ENCODE measurements around the gene PALMD.

Gene PALMD

GRCh38 chr1:99635664-99636063, 10.2 kb upstream of the PALMD start:
- no peak for TF ChIP-seq CTCF (IDR thresholded peaks at IDR 0.05; ENCODE audit: borderline replicate concordance, insufficient read depth, low read depth, low read length)
- no peak overlapping the region for H3K4me3 ChIP-seq (ENCODE audit: low read depth, low read length)

GRCh38 chr1:99636647-99637175, 9.2 kb upstream of the PALMD start:
- H3K4me3 ChIP-seq (ENCODE audit: low read depth, low read length) = no peak overlapping the region
- TF ChIP-seq CTCF (IDR thresholded peaks at IDR 0.05; ENCODE audit: borderline replicate concordance, insufficient read depth, low read depth, low read length) = no peak

- no peak overlapping the region for H3K4me3 ChIP-seq (ENCODE audit: low read depth, low read length)
- no peak for TF ChIP-seq CTCF (IDR thresholded peaks at IDR 0.05; ENCODE audit: borderline replicate concordance, insufficient read depth, low read depth, low read length)
Observed at GRCh38 chr1:99638853-99639252, 7.1 kb upstream of the PALMD start.

GRCh38 chr1:99639408-99639807, 6.5 kb upstream of the PALMD start:
- TF ChIP-seq CTCF (IDR thresholded peaks at IDR 0.05; ENCODE audit: borderline replicate concordance, insufficient read depth, low read depth, low read length) = no peak
- H3K4me3 ChIP-seq (ENCODE audit: low read depth, low read length) = no peak overlapping the region

- TF ChIP-seq CTCF (IDR thresholded peaks at IDR 0.05; ENCODE audit: borderline replicate concordance, insufficient read depth, low read depth, low read length) = no peak
- H3K4me3 ChIP-seq (ENCODE audit: low read depth, low read length) = no peak overlapping the region
Observed at GRCh38 chr1:99639945-99640344, 6.0 kb upstream of the PALMD start.

GRCh38 chr1:99640672-99641071, 5.2 kb upstream of the PALMD start:
- H3K4me3 ChIP-seq (ENCODE audit: low read depth, low read length) = no peak overlapping the region
- TF ChIP-seq CTCF (IDR thresholded peaks at IDR 0.05; ENCODE audit: borderline replicate concordance, insufficient read depth, low read depth, low read length) = no peak

GRCh38 chr1:99641558-99641957, 4.4 kb upstream of the PALMD start:
- H3K4me3 ChIP-seq (ENCODE audit: low read depth, low read length) = no peak overlapping the region
- TF ChIP-seq CTCF (IDR thresholded peaks at IDR 0.05; ENCODE audit: borderline replicate concordance, insufficient read depth, low read depth, low read length) = no peak

Data from GM12875 (cell line).